Fibroblast of pulmonary artery (primary cell): ENCODE data around the gene STIL.

Experiments
- DNase-seq: peaks from one replicate; pipeline ENCODE4 v3.0.0-alpha.2; 2010; ENCODE audit warnings: low read depth
- H3K4me3 ChIP-seq: replicated peaks from 2 replicates; pipeline ENCODE4 v1.5.1; 2011; ENCODE audit warnings: low read depth, mild to moderate bottlenecking, control low read depth, low read length, moderate library complexity
- TF ChIP-seq, protein P1 (sequence below): IDR thresholded peaks from 2 replicates; pipeline ENCODE4 v1.5.1; 2011; ENCODE audit warnings: mild to moderate bottlenecking, control low read depth, low read length, inconsistent platforms; ENCODE audit errors: missing control alignments

Gene STIL

DNA sequence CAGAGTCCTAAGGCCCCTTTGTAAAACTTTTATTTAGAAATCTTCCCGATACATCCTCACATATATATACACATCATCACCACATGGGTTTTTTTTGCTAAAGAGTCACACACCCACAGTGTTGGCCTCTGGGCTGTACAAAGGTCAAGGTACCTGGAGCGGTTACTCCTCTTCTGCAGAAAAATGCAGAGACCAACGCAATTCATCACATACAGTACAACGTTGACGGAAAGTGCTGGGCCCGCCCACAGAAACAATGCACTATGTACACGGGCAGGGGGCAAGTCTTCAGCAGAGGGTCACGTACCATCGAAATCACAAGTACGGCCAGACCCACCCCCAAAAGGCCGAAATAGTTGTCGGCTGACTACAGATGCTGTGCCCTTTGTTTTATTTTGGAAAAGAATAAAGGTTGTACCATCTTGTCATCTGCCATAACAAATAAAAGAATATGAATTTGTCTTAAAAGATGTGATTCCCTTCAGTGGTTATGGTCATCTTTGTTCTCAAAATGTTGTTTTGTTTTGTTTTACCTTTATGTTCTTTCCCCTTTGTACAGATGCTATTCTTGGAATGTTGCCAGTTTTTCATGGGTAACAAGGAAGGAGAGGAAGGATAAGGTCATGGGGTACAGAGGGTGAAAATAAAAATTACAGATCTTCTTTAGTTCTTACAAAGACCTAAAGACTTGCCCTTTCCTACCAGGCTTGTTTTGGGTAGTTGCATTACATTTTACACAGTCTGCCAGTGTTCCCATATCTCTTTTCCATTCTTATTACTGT lies 97.5 kb downstream of the STIL start:
- H3K4me3 ChIP-seq, result no peak overlapping the region
- TF ChIP-seq, protein P1, sequence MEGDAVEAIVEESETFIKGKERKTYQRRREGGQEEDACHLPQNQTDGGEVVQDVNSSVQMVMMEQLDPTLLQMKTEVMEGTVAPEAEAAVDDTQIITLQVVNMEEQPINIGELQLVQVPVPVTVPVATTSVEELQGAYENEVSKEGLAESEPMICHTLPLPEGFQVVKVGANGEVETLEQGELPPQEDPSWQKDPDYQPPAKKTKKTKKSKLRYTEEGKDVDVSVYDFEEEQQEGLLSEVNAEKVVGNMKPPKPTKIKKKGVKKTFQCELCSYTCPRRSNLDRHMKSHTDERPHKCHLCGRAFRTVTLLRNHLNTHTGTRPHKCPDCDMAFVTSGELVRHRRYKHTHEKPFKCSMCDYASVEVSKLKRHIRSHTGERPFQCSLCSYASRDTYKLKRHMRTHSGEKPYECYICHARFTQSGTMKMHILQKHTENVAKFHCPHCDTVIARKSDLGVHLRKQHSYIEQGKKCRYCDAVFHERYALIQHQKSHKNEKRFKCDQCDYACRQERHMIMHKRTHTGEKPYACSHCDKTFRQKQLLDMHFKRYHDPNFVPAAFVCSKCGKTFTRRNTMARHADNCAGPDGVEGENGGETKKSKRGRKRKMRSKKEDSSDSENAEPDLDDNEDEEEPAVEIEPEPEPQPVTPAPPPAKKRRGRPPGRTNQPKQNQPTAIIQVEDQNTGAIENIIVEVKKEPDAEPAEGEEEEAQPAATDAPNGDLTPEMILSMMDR, result no peak
- no peak for DNase-seq

DNA sequence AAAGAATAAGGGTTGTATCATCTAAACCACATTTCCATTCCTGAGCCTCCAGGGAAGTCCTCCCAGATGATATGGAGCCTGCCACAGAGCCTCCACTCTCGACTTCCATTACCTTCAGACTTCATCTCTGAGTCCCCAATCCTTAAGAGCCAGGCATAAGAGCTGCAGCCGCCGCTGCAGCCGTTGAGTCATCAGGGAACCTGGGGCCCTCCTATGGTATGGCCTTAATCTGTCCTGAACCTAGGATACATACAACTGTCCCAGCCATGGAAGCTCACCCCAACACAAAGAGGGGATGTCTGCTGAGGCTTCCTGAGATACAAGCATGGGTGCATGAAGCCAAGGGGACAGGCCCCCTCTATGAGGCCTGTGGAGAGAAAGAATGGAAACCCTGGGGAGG lies 98.2 kb downstream of the STIL start:
- TF ChIP-seq, protein P1, result no peak
- no peak overlapping the region for H3K4me3 ChIP-seq
- DNase-seq, result no peak

DNA sequence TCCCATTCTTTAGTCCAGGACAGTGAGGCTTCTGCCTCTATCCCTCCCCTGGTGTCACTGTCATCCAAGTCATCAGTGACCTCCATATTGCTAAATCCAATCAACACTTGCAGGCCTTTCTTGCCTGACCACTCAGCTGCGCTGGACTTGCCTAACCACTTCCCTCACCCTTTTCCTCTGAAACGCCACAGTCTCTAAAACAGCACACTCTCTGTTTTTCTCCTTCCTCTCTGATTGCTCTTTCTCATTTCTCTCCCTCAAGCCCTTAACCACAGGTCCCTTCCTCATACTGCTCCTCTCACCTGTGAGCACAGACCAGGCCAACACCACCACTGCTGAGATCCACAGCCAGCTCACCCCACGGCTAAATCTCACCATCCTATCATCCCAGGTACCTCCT lies 99.4 kb downstream of the STIL start:
- TF ChIP-seq, protein P1, result no peak
- DNase-seq, result no peak
- no peak overlapping the region for H3K4me3 ChIP-seq

DNA sequence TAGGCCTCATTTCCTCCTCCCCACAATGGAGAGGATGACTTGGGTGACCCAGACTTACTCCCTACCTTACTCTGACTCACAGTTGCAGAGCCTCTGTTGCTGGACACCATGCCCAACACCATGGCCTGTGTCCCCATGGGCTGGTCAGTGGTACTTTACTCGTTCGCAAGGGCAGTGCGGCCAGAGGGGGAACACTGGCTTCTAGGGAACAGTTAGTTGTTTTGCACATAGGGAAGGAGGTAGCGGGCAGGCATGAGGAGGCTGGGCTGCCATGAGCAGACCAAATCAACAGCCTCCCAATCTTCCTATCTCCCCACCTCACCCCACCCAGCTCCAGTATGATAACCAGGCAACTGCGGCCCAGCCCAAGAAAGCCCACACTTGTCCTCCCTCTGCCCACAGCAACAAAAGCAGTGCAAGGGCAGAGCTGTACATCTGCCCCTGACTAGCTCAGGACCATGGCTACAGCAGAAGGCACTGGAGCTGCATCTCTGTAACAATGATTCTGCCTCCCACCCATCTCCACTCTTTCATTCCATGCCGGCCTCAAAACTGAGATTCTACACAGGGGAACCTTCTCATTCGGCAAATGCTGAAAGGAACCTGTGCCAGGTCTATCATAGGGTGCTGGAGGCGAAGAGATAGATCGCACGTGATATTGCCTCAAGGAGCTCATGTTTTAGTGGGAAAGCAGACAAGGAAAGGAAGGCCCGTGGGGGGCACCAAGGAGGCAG lies 100.5 kb downstream of the STIL start:
- H3K4me3 ChIP-seq, result no peak overlapping the region
- TF ChIP-seq, protein P1, result no peak
- no peak for DNase-seq

DNA sequence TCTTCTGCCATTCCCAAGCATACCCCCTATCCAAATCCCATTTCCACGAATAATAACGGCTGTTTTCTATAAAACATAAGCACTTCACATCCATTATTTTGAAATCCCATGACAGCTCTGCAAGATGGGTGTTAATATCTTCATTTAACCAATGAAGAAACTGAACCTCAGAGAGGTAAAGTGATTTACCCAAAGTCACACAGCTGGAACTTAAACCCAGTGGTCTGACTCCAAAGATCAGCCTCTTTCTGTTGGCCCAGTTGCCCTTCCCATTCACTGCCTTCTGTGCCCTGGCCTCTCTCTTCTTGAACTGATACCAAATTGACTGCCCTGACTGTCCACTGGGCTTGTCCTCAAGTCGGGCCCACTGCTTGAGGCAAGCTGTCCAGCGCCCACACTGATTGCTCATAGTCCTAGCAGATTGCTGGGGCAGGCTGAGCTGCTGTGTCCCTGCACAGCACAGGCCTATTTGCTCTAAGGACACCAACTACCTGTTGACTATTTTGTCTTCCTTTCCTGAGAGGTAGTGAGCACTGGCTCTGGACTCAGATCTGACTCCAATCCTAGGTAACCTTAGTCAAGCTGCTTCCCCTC lies 101.2 kb downstream of the STIL start:
- TF ChIP-seq, protein P1, result no peak
- H3K4me3 ChIP-seq, result no peak overlapping the region
- no peak for DNase-seq

DNA sequence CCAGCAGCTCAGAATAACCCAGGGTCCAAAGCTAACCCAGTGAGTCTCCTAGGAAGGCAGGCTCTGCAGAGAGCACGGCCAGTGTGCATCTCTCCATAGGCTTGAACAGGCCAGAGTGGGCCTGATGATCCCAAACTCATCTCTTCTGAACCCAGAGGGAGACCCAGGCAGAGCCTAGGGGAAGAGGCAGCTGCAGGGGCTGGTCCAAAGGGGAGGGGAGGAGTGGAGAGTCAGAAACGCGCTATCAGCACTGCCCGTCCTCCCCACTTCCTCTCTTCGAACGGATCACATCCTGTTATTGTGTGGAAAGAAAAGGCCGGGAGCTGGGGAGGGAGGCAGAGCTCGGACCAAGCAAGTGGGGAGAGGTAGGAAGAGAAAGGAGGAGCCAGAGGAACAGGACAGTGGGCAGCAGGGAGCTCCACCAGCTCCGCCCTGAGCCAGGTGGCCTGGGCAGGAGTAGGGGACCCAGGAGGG lies 102.1 kb downstream of the STIL start:
- no peak overlapping the region for H3K4me3 ChIP-seq
- TF ChIP-seq, protein P1, result no peak
- peak; percentile 86 for DNase-seq
